ENCODE results near the gene CTTN. TPM values are rescaled to one million over a fixed set of nuclear protein-coding genes. Genes with fewer than 3 reads are reported as not detected.

CTTN gene
- total RNA-seq, 2 experiments from 2014 or later, result 1.0 to 1.4 TPM

- CTCF ChIA-PET, result interaction anchor here (0.7 kb wide), 1 partner anchor 46 kb away, joined by 3 read pairs; no protein-coding TSS in a partner anchor
- H3K9me3 Mint-ChIP-seq (ENCODE audit: low read depth), result no peaks in the 10 kb centered on the region
- peak; percentile 90 for DNase-seq
- H3K36me3 Mint-ChIP-seq, result peaks cover 51% of the 10 kb centered on the region
- peaks cover 33% of the 10 kb centered on the region for H3K4me1 Mint-ChIP-seq
- H3K27me3 Mint-ChIP-seq, result no peaks in the 10 kb centered on the region
- H3K4me3 Mint-ChIP-seq, result peak overlapping the region; percentile 59
- ATAC-seq, result peak; percentile 82
- H3K27ac Mint-ChIP-seq, result peak overlapping the region; percentile 79
These were observed 33.4 kb upstream of the CTTN start for GRCh38 chr11:70364745-70365543.

GRCh38 chr11:70365544-70365927 lies 32.8 kb upstream of the CTTN start:
- H3K36me3 Mint-ChIP-seq, result peaks cover 54% of the 10 kb centered on the region
- CTCF ChIA-PET, result no interaction called here

GRCh38 chr11:70367071-70367470 lies 31.3 kb upstream of the CTTN start:
- no peak for DNase-seq
- Mint-ChIP-seq H3K27ac (no peak overlapping the region), H3K9me3 (ENCODE audit: low read depth) (peaks cover 4% of the 10 kb centered on the region), H3K4me1 (peaks cover 33% of the 10 kb centered on the region), H3K27me3 (no peaks in the 10 kb centered on the region), H3K36me3 (peaks cover 47% of the 10 kb centered on the region), H3K4me3 (no peak overlapping the region)
- no peak for ATAC-seq
- CTCF ChIA-PET, result no interaction called here

More at GRCh38 chr11:70365544-70365927, 32.8 kb upstream of the CTTN start:
- Mint-ChIP-seq H3K27me3 (no peaks in the 10 kb centered on the region), H3K27ac (peak overlapping the region; percentile 79), H3K4me3 (no peak overlapping the region), H3K4me1 (peaks cover 33% of the 10 kb centered on the region), H3K9me3 (ENCODE audit: low read depth) (no peaks in the 10 kb centered on the region)
- ATAC-seq, result peak; percentile 32
- DNase-seq, result no peak

GRCh38 chr11:70368961-70369360 lies 29.4 kb upstream of the CTTN start:
- peaks cover 49% of the 10 kb centered on the region for H3K36me3 Mint-ChIP-seq
- H3K9me3 Mint-ChIP-seq (ENCODE audit: low read depth), result peaks cover 4% of the 10 kb centered on the region
- ATAC-seq (no peak), DNase-seq (no peak)
- no peak overlapping the region for H3K4me3 Mint-ChIP-seq
- H3K27ac Mint-ChIP-seq, result no peak overlapping the region
- H3K4me1 Mint-ChIP-seq, result peaks cover 30% of the 10 kb centered on the region
- CTCF ChIA-PET, result interaction anchor here (0.7 to 1.4 kb wide), 2 partner anchors 10 to 15 kb away, joined by 3 to 4 read pairs; no protein-coding TSS in a partner anchor
- no peaks in the 10 kb centered on the region for H3K27me3 Mint-ChIP-seq

GRCh38 chr11:70371241-70371640 lies 27.1 kb upstream of the CTTN start:
- CTCF ChIA-PET, result no interaction called here
- Mint-ChIP-seq H3K36me3 (peaks cover 44% of the 10 kb centered on the region), H3K27me3 (no peaks in the 10 kb centered on the region), H3K27ac (no peak overlapping the region), H3K9me3 (ENCODE audit: low read depth) (peaks cover 4% of the 10 kb centered on the region), H3K4me1 (peaks cover 11% of the 10 kb centered on the region), H3K4me3 (no peak overlapping the region)
- DNase-seq, result no peak
- ATAC-seq, result no peak

- no peak for DNase-seq
- Mint-ChIP-seq H3K27me3 (no peaks in the 10 kb centered on the region), H3K4me3 (no peak overlapping the region), H3K36me3 (peaks cover 45% of the 10 kb centered on the region), H3K9me3 (ENCODE audit: low read depth) (peaks cover 4% of the 10 kb centered on the region), H3K4me1 (peaks cover 4% of the 10 kb centered on the region), H3K27ac (no peak overlapping the region)
- no peak for ATAC-seq
- CTCF ChIA-PET, result no interaction called here
These were observed 26.3 kb upstream of the CTTN start for GRCh38 chr11:70372076-70372475.

- Mint-ChIP-seq H3K4me3 (no peak overlapping the region), H3K27me3 (no peaks in the 10 kb centered on the region), H3K9me3 (ENCODE audit: low read depth) (no peaks in the 10 kb centered on the region), H3K27ac (no peak overlapping the region), H3K36me3 (peaks cover 37% of the 10 kb centered on the region), H3K4me1 (peaks cover 2% of the 10 kb centered on the region)
- DNase-seq (no peak), ATAC-seq (no peak)
- CTCF ChIA-PET, result no interaction called here
These were observed 21.7 kb upstream of the CTTN start for GRCh38 chr11:70376621-70377020.

GRCh38 chr11:70377645-70378044 lies 20.7 kb upstream of the CTTN start:
- Mint-ChIP-seq H3K4me3 (no peak overlapping the region), H3K27ac (no peak overlapping the region), H3K27me3 (no peaks in the 10 kb centered on the region), H3K9me3 (ENCODE audit: low read depth) (no peaks in the 10 kb centered on the region), H3K36me3 (peaks cover 31% of the 10 kb centered on the region), H3K4me1 (peaks cover 2% of the 10 kb centered on the region)
- no peak for DNase-seq
- ATAC-seq, result no peak
- CTCF ChIA-PET, result no interaction called here

GRCh38 chr11:70378506-70379134 lies 19.7 kb upstream of the CTTN start:
- H3K36me3 Mint-ChIP-seq, result peaks cover 24% of the 10 kb centered on the region
- CTCF ChIA-PET, result interaction anchor here (0.9 kb wide), 1 partner anchor 9 kb away, joined by 4 read pairs; no protein-coding TSS in a partner anchor
- no peak overlapping the region for H3K27ac Mint-ChIP-seq
- ATAC-seq (no peak), DNase-seq (no peak)
- H3K4me3 Mint-ChIP-seq, result no peak overlapping the region
- H3K4me1 Mint-ChIP-seq, result peaks cover 2% of the 10 kb centered on the region
- no peaks in the 10 kb centered on the region for H3K27me3 Mint-ChIP-seq
- H3K9me3 Mint-ChIP-seq (ENCODE audit: low read depth), result no peaks in the 10 kb centered on the region

- no peak overlapping the region for H3K27ac Mint-ChIP-seq
- H3K27me3 Mint-ChIP-seq, result no peaks in the 10 kb centered on the region
- H3K36me3 Mint-ChIP-seq, result peaks cover 21% of the 10 kb centered on the region
- H3K9me3 Mint-ChIP-seq (ENCODE audit: low read depth), result no peaks in the 10 kb centered on the region
- peaks cover 2% of the 10 kb centered on the region for H3K4me1 Mint-ChIP-seq
- H3K4me3 Mint-ChIP-seq, result no peak overlapping the region
- CTCF ChIA-PET, result interaction anchor here (0.6 kb wide), 1 partner anchor 37 kb away, joined by 3 read pairs; no protein-coding TSS in a partner anchor
- DNase-seq, result no peak
- no peak for ATAC-seq
These were observed 17.0 kb upstream of the CTTN start for GRCh38 chr11:70381350-70381749.

GRCh38 chr11:70381872-70382861 lies 16.2 kb upstream of the CTTN start:
- H3K36me3 Mint-ChIP-seq, result peaks cover 18% of the 10 kb centered on the region

GRCh38 chr11:70383664-70384565 lies 14.4 kb upstream of the CTTN start:
- Mint-ChIP-seq H3K27ac (no peak overlapping the region), H3K4me3 (no peak overlapping the region), H3K36me3 (peaks cover 13% of the 10 kb centered on the region), H3K27me3 (peaks cover 3% of the 10 kb centered on the region), H3K9me3 (ENCODE audit: low read depth) (no peaks in the 10 kb centered on the region), H3K4me1 (peaks cover 2% of the 10 kb centered on the region)
- CTCF ChIA-PET, result interaction anchor here (0.5 kb wide), 1 partner anchor 15 kb away, joined by 3 read pairs; no protein-coding TSS in a partner anchor
- ATAC-seq (no peak), DNase-seq (no peak)

More at GRCh38 chr11:70381872-70382861, 16.2 kb upstream of the CTTN start:
- ATAC-seq (no peak), DNase-seq (no peak)
- CTCF ChIA-PET, result interaction anchor here (0.6 to 1.1 kb wide), 2 partner anchors 28 to 36 kb away, joined by 3 read pairs; no protein-coding TSS in a partner anchor
- Mint-ChIP-seq H3K9me3 (ENCODE audit: low read depth) (no peaks in the 10 kb centered on the region), H3K27ac (no peak overlapping the region), H3K4me3 (no peak overlapping the region), H3K4me1 (peaks cover 2% of the 10 kb centered on the region), H3K27me3 (no peaks in the 10 kb centered on the region)

Data from activated CD8-positive, alpha-beta memory T cell treated with anti-CD3 and anti-CD28 coated beads, Interleukin-2, amount 10 ng/mL, durations not matched to agents 7 days and 5 days (primary cell).